NCI-H1436 (cell line): ENCODE measurements around the gene KIF25.

Experiments
- DNase-seq: peaks from one replicate; lab custom pipeline; 2025; lab: John Stamatoyannopoulos, UW

The KIF25 gene

GRCh38 chr6:168037242-168037641, 39.8 kb downstream of the KIF25 start:
- DNase-seq, result no peak

DNA sequence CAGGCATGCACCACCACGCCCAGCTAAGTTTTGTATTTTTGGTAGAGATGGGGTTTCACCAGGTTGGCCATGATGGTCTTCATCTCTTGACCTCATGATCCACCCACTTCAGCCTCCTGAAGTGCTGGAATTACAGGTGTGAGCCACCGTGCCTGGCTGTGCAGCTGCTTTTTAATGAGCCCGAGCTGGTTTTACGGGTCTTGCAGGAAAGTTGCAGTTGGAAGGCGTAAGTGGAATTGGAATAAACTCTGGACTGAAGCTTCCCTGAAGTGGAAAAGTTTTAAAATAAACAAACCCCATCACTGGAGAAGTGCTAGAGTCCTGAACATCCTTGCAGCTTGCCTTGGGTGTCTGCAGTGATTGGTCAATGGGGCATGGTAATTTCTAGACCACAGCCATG, 40.4 kb downstream of the KIF25 start:
- no peak for DNase-seq

DNA sequence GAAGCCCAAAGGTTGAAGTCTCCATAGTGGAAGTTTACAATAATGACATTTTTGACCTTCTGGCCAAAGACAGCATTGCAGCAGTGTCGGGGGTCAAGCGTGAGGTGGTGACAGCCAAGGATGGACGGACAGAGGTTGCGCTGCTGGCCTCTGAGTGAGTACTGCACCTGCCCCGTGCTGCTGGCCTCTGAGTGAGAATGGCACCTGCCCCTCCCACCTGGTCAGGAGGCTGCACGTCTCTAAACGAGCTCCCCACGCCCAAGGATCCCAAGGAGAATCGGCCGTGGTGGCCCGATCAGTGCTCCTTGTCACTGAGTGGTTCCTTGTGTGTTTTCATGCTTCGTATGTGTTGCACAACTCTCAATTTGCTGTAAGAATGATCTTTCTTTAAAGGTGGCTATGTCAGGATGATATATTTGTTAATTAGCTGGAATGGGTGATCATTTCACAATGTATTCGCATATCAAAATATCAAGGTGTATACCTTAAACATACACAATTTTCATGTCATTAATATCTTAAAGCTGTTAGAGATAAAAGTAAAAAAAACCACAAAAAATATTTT, 41.2 kb downstream of the KIF25 start:
- DNase-seq, result no peak

DNA sequence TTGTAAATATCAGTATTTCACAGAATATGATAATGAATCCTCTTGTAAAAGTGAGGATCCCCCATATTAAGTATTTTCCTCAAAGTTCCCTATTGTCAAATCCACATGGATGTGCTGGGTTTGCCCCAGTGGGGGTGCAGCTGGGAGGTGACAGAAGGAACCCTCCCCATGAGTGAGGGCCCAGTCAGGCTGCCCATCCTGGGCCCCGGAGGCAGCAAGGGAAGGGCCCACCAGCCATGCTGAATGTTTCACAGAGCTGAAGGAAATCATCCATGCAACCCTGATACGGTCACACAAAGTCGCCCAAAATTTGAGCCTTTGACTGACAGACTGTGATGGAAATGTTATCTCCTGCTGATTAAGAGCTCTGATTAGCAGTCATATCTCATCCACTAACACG, 41.8 kb downstream of the KIF25 start:
- no peak for DNase-seq

DNA sequence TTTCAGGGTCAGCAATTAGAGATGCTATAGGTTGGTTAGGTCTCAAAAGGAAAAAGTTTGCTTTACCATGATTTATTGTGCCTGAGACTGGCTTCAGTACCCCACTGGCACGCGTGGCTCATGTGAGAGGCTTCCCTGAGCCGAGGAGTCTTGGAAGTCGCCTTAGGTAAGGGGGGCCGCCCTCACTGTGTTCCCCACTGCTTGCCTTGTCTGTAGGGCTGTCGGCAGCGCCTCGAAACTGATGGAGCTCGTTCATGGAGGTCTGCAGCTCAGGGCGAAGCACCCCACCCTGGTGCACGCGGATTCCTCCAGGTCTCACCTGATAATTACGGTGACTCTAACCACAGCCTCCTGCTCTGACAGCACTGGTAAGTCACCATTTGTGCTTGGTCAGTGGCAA, 42.4 kb downstream of the KIF25 start:
- no peak for DNase-seq

GRCh38 chr6:168040856-168041496, 43.5 kb downstream of the KIF25 start:
- no peak for DNase-seq

GRCh38 chr6:168041928-168042327, 44.5 kb downstream of the KIF25 start:
- no peak for DNase-seq

DNA sequence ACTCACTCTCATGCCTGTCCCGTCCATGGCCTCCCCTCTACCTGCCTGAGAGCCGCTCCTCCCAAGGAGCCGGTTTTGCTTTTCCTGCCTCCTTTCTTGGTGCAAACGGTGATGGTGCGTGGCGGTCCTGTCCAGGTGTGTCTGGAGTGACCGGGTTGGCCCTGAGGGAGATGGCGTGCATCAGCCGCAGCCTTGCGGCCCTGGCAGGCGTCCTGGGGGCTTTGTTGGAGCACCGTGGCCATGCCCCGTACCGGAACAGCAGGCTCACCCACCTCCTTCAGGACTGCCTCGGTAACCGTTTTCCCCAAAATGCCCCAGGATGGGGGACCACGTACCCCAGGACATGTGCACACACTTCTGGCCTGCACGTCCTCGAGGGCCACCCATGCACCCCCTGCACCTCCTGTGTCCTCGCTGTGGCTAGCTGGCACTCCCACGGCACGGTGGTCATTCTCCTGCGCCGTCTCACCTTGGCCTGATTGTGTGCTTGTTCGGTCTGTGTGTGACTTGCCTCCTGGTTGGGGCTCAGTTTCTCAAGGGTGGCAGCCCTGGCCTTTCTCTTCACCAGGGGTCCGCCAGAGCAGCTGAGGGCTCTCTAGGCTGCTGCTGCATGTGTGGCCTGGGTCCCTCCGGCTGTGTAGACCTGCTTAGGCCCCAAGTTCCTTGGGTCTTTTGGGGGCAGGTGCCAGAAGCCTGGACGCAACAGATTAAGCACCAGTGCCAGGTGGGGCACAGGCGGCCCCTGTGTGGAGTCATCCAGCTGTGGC, 45.1 kb downstream of the KIF25 start:
- no peak for DNase-seq

DNA sequence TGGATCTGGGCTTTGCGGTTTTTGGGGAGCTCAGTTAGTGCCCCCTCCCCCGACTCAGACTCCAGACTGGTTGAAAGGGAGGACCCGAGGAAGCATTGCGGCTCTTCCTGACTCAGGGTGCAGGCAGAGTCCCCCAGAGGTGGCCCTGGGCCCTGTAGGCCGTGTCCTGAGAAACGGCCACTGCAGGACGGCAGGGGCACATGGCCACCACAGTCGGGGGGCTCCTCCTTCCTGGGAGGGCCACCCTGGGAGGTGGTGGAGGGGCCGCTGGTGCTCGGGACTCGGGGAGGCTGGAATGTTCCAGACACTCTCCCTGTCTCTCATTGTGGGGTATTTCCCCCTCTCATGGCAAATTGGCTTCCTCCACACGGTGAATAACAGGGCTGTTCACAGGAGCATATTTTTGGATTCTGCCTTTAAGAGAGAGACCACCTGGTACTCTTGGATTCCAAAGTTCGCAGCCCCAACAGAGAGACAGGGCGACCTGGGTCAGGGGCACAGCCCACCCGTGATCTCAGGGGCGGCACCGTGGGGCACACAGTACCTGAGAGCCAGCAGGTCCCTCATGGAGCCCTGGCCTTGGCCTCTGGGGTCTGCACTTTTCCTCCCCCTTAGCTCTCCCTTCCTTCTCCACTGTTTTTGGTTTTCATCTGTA, 45.8 kb downstream of the KIF25 start:
- DNase-seq, result no peak

- no peak for DNase-seq
Observed at GRCh38 chr6:168043848-168044415, 46.5 kb downstream of the KIF25 start.

DNA sequence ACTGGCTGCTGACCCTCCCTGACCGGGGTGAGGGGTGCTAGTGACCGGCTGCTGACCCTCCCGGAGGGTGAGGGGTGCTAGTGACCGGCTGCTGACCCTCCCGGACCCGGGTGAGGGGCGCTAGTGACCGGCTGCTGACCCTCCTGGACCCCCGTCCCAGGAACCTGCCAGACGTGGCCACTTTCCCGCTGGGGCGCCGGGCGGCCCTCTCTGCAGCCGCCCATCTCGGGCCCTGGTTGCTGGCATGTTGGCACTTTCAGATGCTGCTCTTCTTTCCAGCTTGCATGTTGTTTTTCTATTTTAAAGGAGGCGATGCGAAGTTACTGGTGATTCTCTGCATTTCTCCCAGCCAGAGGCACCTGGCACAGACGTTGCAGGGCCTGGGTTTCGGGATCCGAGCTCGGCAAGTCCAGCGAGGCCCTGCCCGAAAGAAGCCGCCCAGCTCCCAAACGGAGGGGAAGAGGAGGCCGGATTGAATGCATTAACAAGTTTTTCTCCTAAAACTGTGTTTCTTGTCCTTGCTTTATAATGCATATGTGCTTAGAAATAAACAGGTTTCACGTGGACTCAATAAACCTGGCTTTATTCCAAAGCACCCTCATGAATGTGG, 47.2 kb downstream of the KIF25 start:
- DNase-seq, result no peak

GRCh38 chr6:168045141-168045691, 47.7 kb downstream of the KIF25 start:
- no peak for DNase-seq

- no peak for DNase-seq
Observed at GRCh38 chr6:168045706-168046620, 48.5 kb downstream of the KIF25 start.

DNA sequence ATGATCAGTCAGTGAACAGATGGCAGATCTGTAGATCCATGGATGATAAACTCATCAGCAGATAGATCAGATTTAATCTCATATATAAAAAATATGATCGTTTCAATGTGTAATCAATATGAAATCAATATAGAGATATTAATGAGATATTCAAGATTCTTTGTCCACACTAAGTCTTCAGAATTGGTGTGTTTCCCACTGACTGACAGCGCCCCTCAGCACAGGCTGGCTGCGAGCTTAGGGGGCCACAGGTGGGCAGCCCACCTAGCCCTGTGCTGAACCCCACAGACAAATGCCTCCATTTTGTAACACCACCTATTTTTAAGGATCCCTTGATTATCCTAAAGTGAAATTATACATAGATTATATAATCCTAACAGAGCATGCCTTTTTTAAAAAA, 49.2 kb downstream of the KIF25 start:
- DNase-seq, result no peak

DNA sequence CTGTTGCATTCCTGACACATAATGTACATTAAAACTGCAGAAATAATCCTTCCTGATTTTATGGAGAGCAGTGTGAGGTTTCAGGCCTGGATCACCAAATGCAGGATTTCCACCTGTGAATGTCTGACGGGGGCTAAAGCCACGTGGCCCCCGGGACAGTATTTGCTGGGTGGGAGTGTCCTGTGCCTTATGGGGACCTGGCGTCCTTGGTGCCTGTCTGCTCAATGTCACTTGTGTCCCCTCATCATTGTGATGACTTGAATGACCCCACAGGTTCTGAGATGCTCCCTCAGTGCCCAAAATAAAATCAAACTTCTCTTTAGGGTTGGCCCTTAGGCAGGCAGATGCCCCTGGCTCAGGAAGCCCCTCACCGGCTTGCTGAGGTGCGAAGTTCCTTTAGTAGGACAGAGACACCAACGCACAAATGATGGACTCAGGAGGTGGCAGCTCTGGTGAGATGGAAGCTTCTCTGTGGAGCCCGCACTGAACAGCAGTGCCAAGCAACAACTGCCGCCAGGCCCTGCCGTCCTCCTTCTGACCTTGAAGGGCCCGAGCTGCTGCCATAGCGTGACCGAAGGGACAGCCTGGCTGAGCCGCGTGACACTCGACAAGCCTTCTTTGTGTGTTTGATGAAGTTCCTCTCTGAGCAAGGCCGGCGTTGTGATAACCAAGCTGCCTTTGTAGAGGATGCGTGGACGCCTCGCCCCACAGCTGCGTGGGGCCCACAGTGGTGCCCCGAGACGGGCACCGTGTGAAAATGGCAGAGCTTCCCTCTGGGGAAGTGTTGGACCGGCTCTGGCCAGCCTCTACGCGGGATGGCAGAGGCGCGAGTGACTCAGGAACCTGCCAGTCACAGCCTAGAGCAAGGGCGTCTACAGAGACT, 50.6 kb downstream of the KIF25 start:
- DNase-seq, result no peak

- no peak for DNase-seq
Observed at GRCh38 chr6:168048724-168049025, 51.2 kb downstream of the KIF25 start.

GRCh38 chr6:168049277-168049676, 51.8 kb downstream of the KIF25 start:
- no peak for DNase-seq

DNA sequence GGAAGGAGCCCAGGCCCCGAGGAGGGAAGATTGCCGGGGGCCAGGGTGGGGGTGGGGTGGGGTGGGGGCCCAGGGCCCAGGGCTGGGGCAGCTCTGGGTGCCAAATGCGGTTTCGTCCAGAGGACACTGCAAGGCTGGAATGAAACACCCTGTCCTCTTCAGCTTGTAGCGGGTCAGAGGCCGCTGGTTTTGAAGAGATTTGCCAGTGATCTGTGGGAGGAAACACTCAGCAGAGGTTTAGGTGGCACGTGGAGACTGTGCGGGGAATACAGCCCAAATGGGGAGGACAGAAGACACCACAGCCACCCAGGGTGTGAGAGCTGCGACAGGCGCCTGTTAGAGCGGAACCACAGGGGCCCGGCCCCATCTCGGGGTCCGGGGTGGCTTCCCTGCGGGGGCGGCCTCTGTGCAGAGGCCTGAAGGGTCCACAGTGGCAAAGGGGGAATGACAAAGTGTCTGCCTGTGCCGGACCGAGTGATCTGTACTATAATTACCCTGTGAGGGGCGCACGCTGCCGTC, 52.3 kb downstream of the KIF25 start:
- DNase-seq, result no peak

GRCh38 chr6:168050225-168050880, 52.9 kb downstream of the KIF25 start:
- no peak for DNase-seq
